NCI-H345 treated with DMSO at 0.1 percent for 48 hours (cell line): Measurements from ENCODE around the gene RAPGEF1.

Experiments
- DNase-seq: peaks from one replicate; lab custom pipeline; 2025; ENCODE audit not compliant: unreplicated experiment; lab: John Stamatoyannopoulos, UW

The RAPGEF1 gene

GRCh38 chr9:131625790-131626670, 113.8 kb downstream of the RAPGEF1 start:
- no peak for DNase-seq

GRCh38 chr9:131625508-131625787, 114.4 kb downstream of the RAPGEF1 start:
- no peak for DNase-seq

- DNase-seq: no peak
These were observed 115.0 kb downstream of the RAPGEF1 start for GRCh38 chr9:131624636-131625507.

GRCh38 chr9:131623655-131624330, 116.1 kb downstream of the RAPGEF1 start:
- no peak for DNase-seq

GRCh38 chr9:131622523-131622922, 117.4 kb downstream of the RAPGEF1 start:
- no peak for DNase-seq

- no peak for DNase-seq
These were observed 118.1 kb downstream of the RAPGEF1 start for GRCh38 chr9:131621551-131622358.

GRCh38 chr9:131620764-131621520, 118.9 kb downstream of the RAPGEF1 start:
- DNase-seq: no peak

GRCh38 chr9:131619680-131620079, 120.2 kb downstream of the RAPGEF1 start:
- no peak for DNase-seq

GRCh38 chr9:131618785-131619184, 121.1 kb downstream of the RAPGEF1 start:
- no peak for DNase-seq

- peak; percentile 61 for DNase-seq
These were observed 121.8 kb downstream of the RAPGEF1 start for GRCh38 chr9:131618071-131618479.

GRCh38 chr9:131617611-131618010, 122.3 kb downstream of the RAPGEF1 start:
- DNase-seq: no peak

- no peak for DNase-seq
These were observed 122.8 kb downstream of the RAPGEF1 start for GRCh38 chr9:131616983-131617604.

- DNase-seq: no peak
These were observed 125.4 kb downstream of the RAPGEF1 start for GRCh38 chr9:131614340-131614915.

GRCh38 chr9:131613921-131614320, 126.0 kb downstream of the RAPGEF1 start:
- no peak for DNase-seq

- no peak for DNase-seq
These were observed 127.0 kb downstream of the RAPGEF1 start for GRCh38 chr9:131612851-131613250.

GRCh38 chr9:131611586-131612315, 128.1 kb downstream of the RAPGEF1 start:
- DNase-seq: no peak

GRCh38 chr9:131610231-131610761, 129.6 kb downstream of the RAPGEF1 start:
- no peak for DNase-seq

GRCh38 chr9:131609099-131609830, 130.6 kb downstream of the RAPGEF1 start:
- DNase-seq: no peak
